ENCODE measurements around the gene UBAC1.

UBAC1 gene

GRCh38 chr9:135978642-135979546 is 17.7 kb upstream of the UBAC1 start:
- H3K36me3 ChIP-seq (ENCODE audit: control insufficient read depth, low read length) = no peaks in the 10 kb centered on the region
- TF ChIP-seq CTCF (IDR thresholded peaks at IDR 0.05; ENCODE audit: low read depth, low read length, poor library complexity, severe bottlenecking) = no peak
- TF ChIP-seq EZH2phosphoT487 (IDR thresholded peaks at IDR 0.05; ENCODE audit: borderline replicate concordance, low read length) = no peak
- no peaks in the 10 kb centered on the region for H3F3A ChIP-seq (ENCODE audit: control insufficient read depth, insufficient read depth)
- H3K27ac ChIP-seq (ENCODE audit: low read depth, low read length) = no peak overlapping the region
- no peaks in the 10 kb centered on the region for H3K9me3 ChIP-seq (ENCODE audit: control insufficient read depth, insufficient read depth, low read length)
- no peak overlapping the region for H3K4me3 ChIP-seq (ENCODE audit: low read length)
- H3K4me1 ChIP-seq (ENCODE audit: control insufficient read depth, low read length) = no peaks in the 10 kb centered on the region
- H4K20me1 ChIP-seq (ENCODE audit: control insufficient read depth, insufficient read depth, low read depth, low read length) = no peaks in the 10 kb centered on the region
- H3K9me2 ChIP-seq (replicated peaks; ENCODE audit: control insufficient read depth, low read length) = no peaks in the 10 kb centered on the region
- no peak overlapping the region for H3K4me2 ChIP-seq (ENCODE audit: low read length)
- H3K27me3 ChIP-seq (ENCODE audit: control insufficient read depth, low read length) = no peaks in the 10 kb centered on the region
- no peaks in the 10 kb centered on the region for H3K79me2 ChIP-seq (ENCODE audit: control insufficient read depth, low read length)

GRCh38 chr9:135976944-135977343 is 15.8 kb upstream of the UBAC1 start:
- Histone ChIP-seq H3K27ac (ENCODE audit: low read depth, low read length) (no peak overlapping the region), H3K9me3 (ENCODE audit: control insufficient read depth, insufficient read depth, low read length) (no peaks in the 10 kb centered on the region), H4K20me1 (ENCODE audit: control insufficient read depth, insufficient read depth, low read depth, low read length) (no peaks in the 10 kb centered on the region), H3K36me3 (ENCODE audit: control insufficient read depth, low read length) (no peaks in the 10 kb centered on the region), H3K9me2 (replicated peaks; ENCODE audit: control insufficient read depth, low read length) (no peaks in the 10 kb centered on the region), H3K4me1 (ENCODE audit: control insufficient read depth, low read length) (no peaks in the 10 kb centered on the region), H3K79me2 (ENCODE audit: control insufficient read depth, low read length) (no peaks in the 10 kb centered on the region), H3K4me2 (ENCODE audit: low read length) (no peak overlapping the region), H3K27me3 (ENCODE audit: control insufficient read depth, low read length) (no peaks in the 10 kb centered on the region), H3F3A (ENCODE audit: control insufficient read depth, insufficient read depth) (no peaks in the 10 kb centered on the region), H3K4me3 (ENCODE audit: low read length) (no peak overlapping the region)
- TF ChIP-seq EZH2phosphoT487 (IDR thresholded peaks at IDR 0.05; ENCODE audit: borderline replicate concordance, low read length) (no peak), CTCF (IDR thresholded peaks at IDR 0.05; ENCODE audit: low read depth, low read length, poor library complexity, severe bottlenecking) (no peak)

- H3K27me3 ChIP-seq (ENCODE audit: control insufficient read depth, low read length) = no peaks in the 10 kb centered on the region
- H3K9me3 ChIP-seq (ENCODE audit: control insufficient read depth, insufficient read depth, low read length) = no peaks in the 10 kb centered on the region
- no peaks in the 10 kb centered on the region for H3F3A ChIP-seq (ENCODE audit: control insufficient read depth, insufficient read depth)
- H3K4me1 ChIP-seq (ENCODE audit: control insufficient read depth, low read length) = no peaks in the 10 kb centered on the region
- no peak overlapping the region for H3K27ac ChIP-seq (ENCODE audit: low read depth, low read length)
- H4K20me1 ChIP-seq (ENCODE audit: control insufficient read depth, insufficient read depth, low read depth, low read length) = no peaks in the 10 kb centered on the region
- H3K79me2 ChIP-seq (ENCODE audit: control insufficient read depth, low read length) = no peaks in the 10 kb centered on the region
- TF ChIP-seq EZH2phosphoT487 (IDR thresholded peaks at IDR 0.05; ENCODE audit: borderline replicate concordance, low read length) (no peak), CTCF (IDR thresholded peaks at IDR 0.05; ENCODE audit: low read depth, low read length, poor library complexity, severe bottlenecking) (no peak)
- H3K36me3 ChIP-seq (ENCODE audit: control insufficient read depth, low read length) = no peaks in the 10 kb centered on the region
- no peak overlapping the region for H3K4me2 ChIP-seq (ENCODE audit: low read length)
- no peak overlapping the region for H3K4me3 ChIP-seq (ENCODE audit: low read length)
- H3K9me2 ChIP-seq (replicated peaks; ENCODE audit: control insufficient read depth, low read length) = no peaks in the 10 kb centered on the region
Measured at GRCh38 chr9:135976531-135976930, 15.4 kb upstream of the UBAC1 start.
